ENCODE results near the gene PPIL6. TPM values are rescaled to one million over a fixed set of nuclear protein-coding genes. Genes with fewer than 3 reads are reported as not detected.

Gene PPIL6
- total RNA-seq, 2 donors from 2014 or later, result not detected

DNA sequence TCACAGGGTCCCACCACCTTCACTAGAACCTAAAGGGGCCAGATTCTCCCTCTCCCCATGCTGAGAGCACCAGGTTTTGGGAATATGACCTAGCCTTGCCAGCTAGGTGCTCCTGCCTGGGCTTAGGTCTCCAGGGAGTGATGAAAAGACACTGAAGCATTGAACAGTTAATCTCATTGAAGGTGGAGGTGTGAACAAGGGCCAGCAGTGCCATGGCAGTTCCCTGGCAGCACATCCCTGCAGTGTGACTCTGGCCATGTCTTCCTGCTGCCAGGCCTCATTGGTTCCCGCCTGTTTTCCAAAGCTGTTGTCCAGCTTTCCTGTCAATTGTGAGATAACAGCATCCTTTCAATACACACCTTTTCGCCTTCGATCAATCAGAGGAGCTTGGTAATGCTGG lies 10.9 kb downstream of the PPIL6 start:
- peaks cover 9 to 17% of the 10 kb centered on the region in 2 donors for H3K27me3 Mint-ChIP-seq
- H3K4me3 Mint-ChIP-seq, result no peak overlapping the region
- H3K4me1 Mint-ChIP-seq (ENCODE audit: low read depth in 2 of 2), result peaks cover 0 to 2% of the 10 kb centered on the region in 2 donors
- H3K36me3 Mint-ChIP-seq, result no peaks in the 10 kb centered on the region
- H3K27ac Mint-ChIP-seq, result no peak overlapping the region
- ATAC-seq (no peak), DNase-seq (ENCODE audit: low spot score) (no peak)
- H3K9me3 Mint-ChIP-seq, result no peaks in the 10 kb centered on the region

DNA sequence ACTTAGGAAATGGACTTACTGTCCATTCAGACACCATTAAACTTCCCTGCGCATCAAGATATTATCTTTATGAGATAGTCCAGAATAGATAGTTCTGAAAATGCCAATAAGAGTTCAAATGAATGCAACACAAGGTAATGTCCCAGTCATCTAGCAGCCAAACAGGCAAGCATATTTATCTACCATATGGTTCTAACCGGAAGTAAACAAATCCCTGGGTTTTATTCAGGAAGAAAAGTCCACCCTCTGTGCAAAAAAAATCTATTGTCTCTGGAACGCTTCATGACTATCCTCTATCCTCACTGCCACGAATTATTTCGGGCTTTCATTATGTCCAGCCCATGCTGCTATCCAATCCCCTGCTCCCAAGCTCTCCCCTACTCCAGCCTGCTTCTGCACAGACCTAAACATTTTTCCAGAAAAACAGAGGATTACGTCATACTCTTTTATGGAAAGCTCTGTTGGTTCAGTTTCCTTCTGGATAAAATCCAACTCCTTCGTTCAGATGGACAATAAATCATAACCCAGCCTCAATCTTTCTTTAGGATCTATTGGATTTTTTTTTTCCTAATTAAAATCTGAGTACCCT lies 11.4 kb downstream of the PPIL6 start:
- ATAC-seq (no peak), DNase-seq (ENCODE audit: low spot score) (no peak)
- no peak overlapping the region for H3K4me3 Mint-ChIP-seq
- peaks cover 0 to 2% of the 10 kb centered on the region in 2 donors for H3K4me1 Mint-ChIP-seq (ENCODE audit: low read depth in 2 of 2)
- H3K36me3 Mint-ChIP-seq, result no peaks in the 10 kb centered on the region
- H3K27ac Mint-ChIP-seq, result no peak overlapping the region
- peaks cover 9 to 17% of the 10 kb centered on the region in 2 donors for H3K27me3 Mint-ChIP-seq
- no peaks in the 10 kb centered on the region for H3K9me3 Mint-ChIP-seq

DNA sequence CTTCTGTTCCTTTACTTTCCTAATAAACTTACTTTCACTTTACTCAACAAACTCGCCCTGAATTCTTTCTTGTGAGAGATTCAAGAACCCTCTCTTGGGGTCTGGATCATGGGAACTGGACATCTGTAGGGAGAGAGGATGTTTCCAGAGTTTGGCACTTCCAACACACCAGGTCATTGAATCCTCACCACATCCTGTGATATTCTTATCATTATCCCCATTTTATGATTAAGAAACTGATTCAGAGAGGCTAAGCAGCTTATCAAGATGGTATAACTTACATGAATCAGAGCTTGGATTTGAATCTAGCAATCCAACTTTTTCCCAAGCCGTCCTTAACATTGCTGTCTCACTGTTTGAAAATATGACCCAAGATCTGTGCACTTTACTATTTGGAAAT lies 15.5 kb downstream of the PPIL6 start:
- Mint-ChIP-seq H3K9me3 (no peaks in the 10 kb centered on the region), H3K27me3 (peaks cover 7 to 9% of the 10 kb centered on the region in 2 donors), H3K4me1 (ENCODE audit: low read depth in 2 of 2) (peaks cover 0 to 2% of the 10 kb centered on the region in 2 donors), H3K36me3 (no peaks in the 10 kb centered on the region), H3K27ac (no peak overlapping the region), H3K4me3 (no peak overlapping the region)
- ATAC-seq (no peak), DNase-seq (ENCODE audit: low spot score) (no peak)

DNA sequence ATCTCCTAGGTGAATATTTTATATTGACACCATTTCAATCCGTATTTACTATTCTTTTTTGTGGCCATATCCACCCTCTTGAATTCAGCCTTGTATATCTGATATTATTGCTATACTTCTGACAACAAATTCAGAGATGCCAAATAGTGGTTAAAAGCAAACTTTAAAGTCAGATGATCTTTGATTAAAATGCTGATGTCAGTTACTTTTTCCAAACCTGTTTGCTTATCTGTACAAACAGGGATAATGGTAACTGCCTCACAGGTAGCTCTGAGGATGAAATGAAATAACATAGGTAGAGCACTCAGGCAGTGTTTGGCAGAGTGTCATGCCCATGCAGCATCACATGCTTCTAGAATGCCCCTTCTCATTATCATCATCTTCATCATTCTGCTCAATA lies 19.2 kb downstream of the PPIL6 start:
- Mint-ChIP-seq H3K9me3 (no peaks in the 10 kb centered on the region), H3K27me3 (no peaks in the 10 kb centered on the region), H3K36me3 (no peaks in the 10 kb centered on the region), H3K4me3 (no peak overlapping the region), H3K27ac (no peak overlapping the region), H3K4me1 (ENCODE audit: low read depth in 2 of 2) (peaks cover 0 to 2% of the 10 kb centered on the region in 2 donors)
- no peak for DNase-seq (ENCODE audit: low spot score)
- no peak for ATAC-seq

DNA sequence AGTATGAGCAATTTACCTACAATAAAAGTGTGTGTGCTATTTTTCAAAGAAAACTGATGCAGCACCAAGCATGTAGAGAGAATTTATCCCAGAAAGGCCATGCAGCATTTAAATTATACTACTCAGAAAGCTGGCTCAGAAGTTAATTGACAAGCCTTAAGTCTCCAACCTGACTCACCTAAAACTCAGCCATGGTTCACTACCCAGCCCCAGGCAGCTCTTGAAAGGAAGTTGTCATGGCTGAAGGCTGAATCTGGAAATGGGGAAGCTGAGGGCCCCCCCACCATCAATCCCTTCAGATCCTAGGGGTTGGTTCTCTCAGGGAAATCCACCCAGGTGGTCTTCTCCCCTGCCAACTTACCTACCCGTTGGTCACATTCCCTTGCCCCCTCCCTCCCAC lies 19.7 kb downstream of the PPIL6 start:
- no peak for ATAC-seq

DNA sequence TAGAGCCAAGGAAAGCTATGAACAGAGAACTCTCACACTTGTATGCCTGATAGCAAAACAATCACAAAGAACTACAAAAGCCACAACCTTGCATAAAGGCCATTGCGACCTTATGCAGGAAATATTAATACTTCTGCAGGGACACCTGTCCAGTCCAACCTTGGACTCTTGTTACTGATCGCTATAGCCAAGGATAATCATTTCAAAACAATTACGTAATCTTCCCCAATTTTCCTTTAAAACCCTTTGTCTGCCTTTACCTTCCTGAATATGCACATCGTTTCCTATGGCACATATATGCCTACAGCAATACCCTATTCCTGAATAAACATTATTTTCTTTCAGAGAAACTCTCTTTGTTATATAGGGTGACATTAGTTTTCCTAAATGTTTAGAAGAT lies 22.8 kb downstream of the PPIL6 start:
- Mint-ChIP-seq H3K27me3 (no peaks in the 10 kb centered on the region), H3K4me3 (no peak overlapping the region), H3K4me1 (ENCODE audit: low read depth in 2 of 2) (no peaks in the 10 kb centered on the region), H3K9me3 (no peaks in the 10 kb centered on the region), H3K36me3 (no peaks in the 10 kb centered on the region), H3K27ac (no peak overlapping the region)
- no peak for DNase-seq (ENCODE audit: low spot score)
- no peak for ATAC-seq

More for the DNA sequence above, 19.7 kb downstream of the PPIL6 start:
- Mint-ChIP-seq H3K4me3 (no peak overlapping the region), H3K9me3 (no peaks in the 10 kb centered on the region), H3K36me3 (no peaks in the 10 kb centered on the region), H3K4me1 (ENCODE audit: low read depth in 2 of 2) (peaks cover 0 to 2% of the 10 kb centered on the region in 2 donors), H3K27ac (no peak overlapping the region), H3K27me3 (no peaks in the 10 kb centered on the region)
- DNase-seq (ENCODE audit: low spot score), result no peak

DNA sequence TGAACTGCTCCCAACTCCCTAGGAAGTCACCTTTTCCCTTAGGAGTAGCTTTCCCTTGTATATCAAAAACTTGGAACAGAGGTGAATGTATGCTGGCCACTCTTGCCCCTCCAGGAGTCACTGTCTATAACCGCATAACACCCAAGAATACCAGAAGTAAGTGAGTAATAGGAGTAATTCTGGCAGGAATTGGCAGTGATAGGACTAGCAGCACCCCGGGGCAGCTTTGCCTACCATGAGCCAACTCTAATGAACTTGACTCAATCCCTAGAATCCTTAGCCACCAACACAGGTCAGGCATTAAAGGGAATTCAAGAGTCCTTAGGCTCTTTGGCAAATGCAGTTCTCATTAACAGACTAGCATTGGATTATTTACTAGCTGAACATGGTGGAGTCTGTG lies 29.4 kb downstream of the PPIL6 start:
- no peak for DNase-seq (ENCODE audit: low spot score)
- Mint-ChIP-seq H3K4me1 (ENCODE audit: low read depth in 2 of 2) (no peaks in the 10 kb centered on the region), H3K27me3 (peaks cover 0 to 5% of the 10 kb centered on the region in 2 donors), H3K4me3 (no peak overlapping the region), H3K27ac (no peak overlapping the region), H3K9me3 (no peaks in the 10 kb centered on the region), H3K36me3 (no peaks in the 10 kb centered on the region)
- ATAC-seq, result no peak

DNA sequence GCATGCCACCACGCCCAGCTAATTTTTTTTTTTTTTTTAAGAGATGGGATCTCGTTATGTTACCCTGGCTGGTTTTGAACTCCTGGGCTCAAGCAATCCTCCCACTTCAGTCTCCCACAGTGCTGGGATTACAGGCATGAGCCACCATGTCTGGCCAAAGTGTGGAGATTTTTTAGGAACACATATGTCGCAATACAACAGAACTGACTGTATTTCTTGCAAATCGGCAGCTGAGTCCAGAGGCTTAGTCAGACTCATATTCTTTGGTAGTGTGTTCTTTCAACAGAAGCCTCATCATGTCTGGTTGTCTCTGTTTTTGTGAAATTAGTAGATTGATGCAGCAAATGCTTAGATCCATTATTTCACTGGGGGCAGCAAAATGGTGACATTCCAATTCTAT lies 34.2 kb downstream of the PPIL6 start:
- H3K27me3 Mint-ChIP-seq, result no peaks in the 10 kb centered on the region
- no peaks in the 10 kb centered on the region for H3K36me3 Mint-ChIP-seq
- no peak for DNase-seq (ENCODE audit: low spot score)
- no peaks in the 10 kb centered on the region for H3K4me1 Mint-ChIP-seq (ENCODE audit: low read depth in 2 of 2)
- H3K27ac Mint-ChIP-seq, result no peak overlapping the region
- H3K9me3 Mint-ChIP-seq, result no peaks in the 10 kb centered on the region
- no peak overlapping the region for H3K4me3 Mint-ChIP-seq
- no peak for ATAC-seq

DNA sequence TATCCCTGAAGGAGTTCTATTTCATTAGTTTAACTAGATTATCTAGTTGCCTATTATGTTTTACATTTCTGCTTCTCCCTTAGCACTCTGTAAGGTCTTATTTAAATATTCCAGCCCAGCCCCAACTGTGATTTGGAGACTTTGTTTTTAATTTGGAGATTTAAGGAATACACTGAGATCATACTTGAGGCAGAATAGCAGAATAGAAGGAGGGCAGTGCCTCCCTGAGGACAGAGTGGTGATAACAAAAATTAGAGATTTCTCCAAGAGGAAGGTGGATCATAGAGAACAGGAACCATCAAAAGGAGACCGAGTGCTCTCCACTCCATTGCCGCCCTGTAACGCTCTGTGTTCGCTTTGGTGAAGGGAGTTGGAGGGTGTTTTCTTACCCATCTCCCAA lies 43.4 kb downstream of the PPIL6 start:
- ATAC-seq (no peak), DNase-seq (ENCODE audit: low spot score) (no peak)
- H3K4me3 Mint-ChIP-seq, result no peak overlapping the region
- no peaks in the 10 kb centered on the region for H3K36me3 Mint-ChIP-seq
- H3K4me1 Mint-ChIP-seq (ENCODE audit: low read depth in 2 of 2), result no peaks in the 10 kb centered on the region
- H3K9me3 Mint-ChIP-seq, result no peaks in the 10 kb centered on the region
- H3K27ac Mint-ChIP-seq, result no peak overlapping the region
- peaks cover 7 to 8% of the 10 kb centered on the region in 2 donors for H3K27me3 Mint-ChIP-seq

DNA sequence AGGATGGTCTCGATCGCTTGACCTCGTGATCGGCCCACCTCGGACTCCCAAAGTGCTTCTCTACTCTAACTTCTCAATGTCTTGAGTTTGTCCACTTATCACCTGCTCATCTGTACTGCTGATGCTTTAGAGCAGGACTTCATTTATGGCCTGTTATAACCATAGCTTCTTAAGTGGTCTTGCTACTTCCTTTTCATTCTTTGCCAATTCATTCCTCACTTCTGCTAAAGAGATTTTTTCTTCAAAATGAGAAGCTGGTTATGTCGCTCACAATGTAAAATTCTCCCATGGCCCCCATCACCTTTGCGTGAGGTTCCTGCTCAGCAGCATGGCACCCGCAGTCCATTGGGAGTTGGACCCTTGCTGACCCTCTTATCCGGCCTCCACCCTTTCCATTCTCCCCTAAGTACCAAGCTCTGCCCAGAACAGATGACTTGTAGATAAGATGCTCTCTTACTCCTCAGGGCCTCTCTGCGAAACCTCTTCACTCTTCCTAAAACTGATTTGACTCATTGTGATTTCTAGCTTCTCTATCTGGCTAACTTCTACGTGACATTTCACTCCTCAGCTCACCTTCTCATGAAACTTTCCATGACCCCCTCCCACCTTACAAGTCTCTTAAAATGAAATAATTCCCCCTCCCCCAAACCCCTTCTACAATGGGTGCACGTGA lies 44.2 kb downstream of the PPIL6 start:
- H3K4me1 Mint-ChIP-seq (ENCODE audit: low read depth in 2 of 2), result no peaks in the 10 kb centered on the region
- no peak overlapping the region for H3K27ac Mint-ChIP-seq
- no peak for ATAC-seq
- no peaks in the 10 kb centered on the region for H3K9me3 Mint-ChIP-seq
- H3K36me3 Mint-ChIP-seq, result no peaks in the 10 kb centered on the region
- no peak overlapping the region for H3K4me3 Mint-ChIP-seq
- no peak for DNase-seq (ENCODE audit: low spot score)
- peaks cover 7 to 8% of the 10 kb centered on the region in 2 donors for H3K27me3 Mint-ChIP-seq

DNA sequence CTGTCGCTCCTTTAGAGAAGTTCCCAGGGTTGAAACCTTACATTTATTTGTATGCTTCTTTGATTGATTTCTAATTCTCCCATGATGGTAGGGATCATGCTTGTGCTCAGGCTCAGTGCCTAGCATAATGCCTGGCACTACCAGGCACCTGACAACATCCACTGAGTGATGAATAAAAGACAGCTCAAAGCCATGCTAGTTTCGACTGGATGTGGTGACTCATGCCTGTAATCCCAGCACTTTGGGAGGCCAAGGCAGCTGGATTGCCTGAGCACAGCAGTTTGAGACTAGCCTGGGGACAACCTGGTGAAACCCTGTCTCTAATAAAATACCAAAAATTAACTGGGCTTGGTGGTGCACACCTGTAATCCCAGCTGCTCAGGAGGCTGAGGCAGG lies 46.5 kb downstream of the PPIL6 start:
- H3K27me3 Mint-ChIP-seq, result peaks cover 7 to 8% of the 10 kb centered on the region in 2 donors
- no peaks in the 10 kb centered on the region for H3K36me3 Mint-ChIP-seq
- H3K9me3 Mint-ChIP-seq, result no peaks in the 10 kb centered on the region
- no peak for DNase-seq (ENCODE audit: low spot score)
- peaks cover 5 to 6% of the 10 kb centered on the region in 2 donors for H3K4me1 Mint-ChIP-seq (ENCODE audit: low read depth in 2 of 2)
- H3K4me3 Mint-ChIP-seq, result no peak overlapping the region
- H3K27ac Mint-ChIP-seq, result peak overlapping the region in 1 of 2 donors; percentile 10
- ATAC-seq, result no peak

DNA sequence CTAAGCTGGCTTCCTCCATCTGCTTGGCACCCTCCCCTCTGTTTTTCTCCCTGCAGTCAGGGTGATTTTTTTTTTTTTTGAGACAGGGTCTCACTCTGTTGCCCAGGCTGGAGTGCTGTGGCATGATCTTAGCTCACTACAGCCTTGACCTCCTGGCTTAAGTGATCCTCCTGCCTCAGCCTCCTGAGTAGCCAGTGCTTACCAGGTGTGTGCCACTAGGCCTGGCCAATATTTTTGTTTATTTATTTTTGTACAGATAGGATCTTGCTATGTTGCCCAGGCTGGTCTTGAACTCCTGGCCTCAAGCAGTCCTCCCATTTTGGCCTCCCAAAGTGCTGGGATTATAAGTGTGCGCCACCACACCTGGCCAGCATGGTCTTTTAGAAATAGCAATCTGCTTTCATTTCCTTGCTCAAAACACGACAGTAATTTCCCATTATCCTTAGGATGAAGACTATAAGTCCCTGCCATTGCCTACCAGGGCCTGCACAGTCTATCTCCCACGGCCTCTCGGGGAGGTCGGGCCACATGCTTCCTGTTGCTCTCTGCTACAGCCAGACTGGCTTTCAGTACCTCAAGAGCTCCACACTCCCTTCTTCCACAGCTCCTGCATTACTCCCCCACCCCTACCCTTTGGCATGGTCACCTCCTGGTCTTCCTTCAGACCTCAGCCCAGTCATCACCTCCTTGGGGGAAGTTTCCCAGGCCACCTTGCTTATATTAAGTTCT lies 47.1 kb downstream of the PPIL6 start:
- Mint-ChIP-seq H3K27ac (peak overlapping the region in 1 of 2 donors; percentile 10), H3K4me1 (ENCODE audit: low read depth in 2 of 2) (peaks cover 5 to 6% of the 10 kb centered on the region in 2 donors), H3K9me3 (no peaks in the 10 kb centered on the region), H3K4me3 (no peak overlapping the region), H3K27me3 (peaks cover 7 to 8% of the 10 kb centered on the region in 2 donors), H3K36me3 (no peaks in the 10 kb centered on the region)
- ATAC-seq, result no peak
- no peak for DNase-seq (ENCODE audit: low spot score)

DNA sequence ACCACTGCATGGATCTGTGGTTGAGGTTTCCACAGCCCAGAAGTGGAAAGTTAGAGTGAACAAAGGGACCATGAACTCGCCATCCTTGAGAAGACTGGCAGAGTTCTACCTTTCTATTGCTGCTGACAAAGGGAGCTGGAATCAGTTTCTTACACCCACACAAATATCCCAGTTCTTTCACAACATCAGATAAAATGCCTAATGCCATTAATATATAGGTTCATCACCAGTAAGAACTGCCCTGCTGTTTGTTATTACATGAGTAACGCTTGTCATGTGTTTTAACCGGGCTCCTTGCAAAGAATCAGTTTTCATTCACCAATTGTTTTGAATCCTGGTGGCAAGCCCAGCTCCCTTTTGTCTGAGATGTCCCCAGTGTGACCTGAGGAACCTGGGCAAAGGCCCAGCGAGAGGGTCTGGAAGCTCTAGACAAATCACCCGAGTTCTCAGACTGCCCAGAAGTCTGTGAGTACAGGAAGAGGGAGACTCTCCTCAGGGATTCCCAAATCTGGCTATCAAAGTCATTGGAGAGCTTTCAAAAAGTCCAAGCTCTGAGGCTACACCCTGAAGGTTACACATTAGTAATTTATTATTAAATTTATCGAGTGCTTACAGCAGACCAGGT lies 50.7 kb downstream of the PPIL6 start:
- no peak overlapping the region for H3K4me3 Mint-ChIP-seq
- no peaks in the 10 kb centered on the region for H3K36me3 Mint-ChIP-seq
- H3K27me3 Mint-ChIP-seq, result peaks cover 0 to 4% of the 10 kb centered on the region in 2 donors
- peaks cover 8% of the 10 kb centered on the region in 2 donors for H3K4me1 Mint-ChIP-seq (ENCODE audit: low read depth in 2 of 2)
- no peaks in the 10 kb centered on the region for H3K9me3 Mint-ChIP-seq
- DNase-seq (ENCODE audit: low spot score) (no peak), ATAC-seq (no peak)
- H3K27ac Mint-ChIP-seq, result no peak overlapping the region

DNA sequence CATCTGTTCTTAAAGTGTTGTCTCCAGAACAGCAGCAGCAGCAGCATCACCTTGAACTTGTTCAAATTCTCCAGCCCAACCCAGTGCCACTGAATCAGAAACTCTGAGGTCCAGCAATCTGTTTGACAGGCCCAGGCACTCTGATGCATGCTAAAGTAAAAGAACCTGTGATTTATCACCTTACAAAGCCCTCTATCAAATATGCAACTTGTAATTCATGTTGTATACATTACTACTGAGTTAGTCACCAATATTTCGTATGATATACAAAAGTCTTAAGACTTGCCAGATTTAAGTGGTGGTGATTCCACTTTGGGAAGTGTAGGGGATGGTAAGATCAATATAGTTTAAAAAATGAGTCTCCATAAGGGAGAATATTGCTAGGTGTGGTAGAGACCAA lies 52.2 kb downstream of the PPIL6 start:
- DNase-seq (ENCODE audit: low spot score), result no peak
- Mint-ChIP-seq H3K27ac (no peak overlapping the region), H3K9me3 (no peaks in the 10 kb centered on the region), H3K36me3 (no peaks in the 10 kb centered on the region), H3K4me1 (ENCODE audit: low read depth in 2 of 2) (peaks cover 17 to 19% of the 10 kb centered on the region in 2 donors), H3K4me3 (no peak overlapping the region), H3K27me3 (no peaks in the 10 kb centered on the region)
- no peak for ATAC-seq
